NT2/D1 (cell line): ENCODE results near the gene PCSK2.

Experiments
- YY1 ChIP-seq: IDR thresholded peaks from 2 replicates; pipeline ENCODE4 v1.6.1; 2011; ENCODE audit not compliant: insufficient read length, insufficient read depth
- ZNF274 ChIP-seq: IDR thresholded peaks from 2 replicates; pipeline ENCODE4 v1.6.1; 2011; ENCODE audit warnings: mild to moderate bottlenecking, low read depth, low read length

- TF ChIP-seq ZNF274 (no peak), YY1 (no peak)
Observed at GRCh38 chr20:17448071-17448470, 221.2 kb downstream of the PCSK2 start.
